Ovary (tissue), 9 donors: ENCODE results near the gene SCARB2. TPM values are rescaled to one million over a fixed set of nuclear protein-coding genes. Genes with fewer than 3 reads are reported as not detected.

Source experiments
- DNase-seq, 5 donors: peaks; one replicate each; pipeline ENCODE4 v3.0.0-alpha.2; 2019 to 2020
- H3K27ac ChIP-seq, 2 donors: fragments of 200-600 bp; one replicate each; pipeline versions ENCODE4 v1.5.1 to v1.8.0; 2019 to 2022
- H3K27me3 ChIP-seq: fragments of 200-600 bp; one replicate; pipeline ENCODE4 v1.8.0; 2022
- H3K36me3 ChIP-seq: fragments of 200-600 bp; sonication (generic); one replicate; pipeline ENCODE4 v1.5.1; 2019
- H3K4me1 ChIP-seq: one replicate; pipeline ENCODE4 v1.8.1; 2013; ENCODE audit warnings: mild to moderate bottlenecking, moderate library complexity; ENCODE audit not compliant: insufficient read depth
- H3K4me3 ChIP-seq: fragments of 200-600 bp; sonication (generic); one replicate; pipeline ENCODE4 v1.5.1; 2017
- H3K9me3 ChIP-seq, 2 donors: fragments of 200-600 bp in 1 of 2; sonication (generic) in 1 of 2; one replicate each; pipeline versions ENCODE4 v1.5.1 to v1.8.1; 2013 to 2019; ENCODE audit warnings: mild to moderate bottlenecking in 1 of 2, moderate library complexity in 1 of 2
- EP300 ChIP-seq: sonication (generic); formaldehyde crosslinking; IDR thresholded peaks from one replicate; pipeline ENCODE4 v1.6.1; 2017; ENCODE audit warnings: antibody characterized with exemption
- POLR2A ChIP-seq: fragments of 450-650 bp; IDR thresholded peaks from one replicate; pipeline ENCODE4 v1.6.1; 2017; ENCODE audit warnings: antibody characterized with exemption, mild to moderate bottlenecking, moderate library complexity
- WGBS, 3 donors: extraction: QIAGEN DNeasy Blood & Tissue Kit in 1 of 3; methylation state at CpG; one replicate each; pipeline versions ENCODE4 v1.1.5 to v1.1.7; 2013 to 2017; 5-methylcytosine and 5-hydroxymethylcytosine counted together
- intact Hi-C, 4 donors: fragments of 100-400 bp; cut with DNase I; formaldehyde crosslinking; loops; one replicate each; pipeline versions ENCODE4 v1.11.0 to v1.15.1; 2022 to 2023
- polyA plus RNA-seq, 2 donors: library from polyadenylated mRNA; stranded (reverse); fragments of 200-250 nt in 1 of 2; fragments of 350-450 nt in 1 of 2; fragmentation: Illumina TruSeq in 1 of 2; extraction: RNeasy Lipid Tissue Mini Kit (QIAGEN cat#74804) in 1 of 2; gene quantifications; one replicate each; pipeline ENCODE4 v1.2.3, GENCODE V29; 2013 to 2014
- total RNA-seq, 7 donors: library from RNA; depleted of rRNA in 2 of 7; stranded (reverse); fragments of >200 nt in 2 of 7; fragmentation: NEBNext Ultra II Directional in 3 of 7; extraction: Animal tissue kit (Norgen Biotek cat#: 25700) in 3 of 7; gene quantifications; one replicate each; pipeline versions ENCODE4 v1.1.0 to v1.2.4, GENCODE V29; 2016 to 2023
- TF ChIP-seq, protein P1 (sequence below), 3 donors: fragments of 450-650 bp in 2 of 3; fragments of 200-600 bp in 1 of 3; IDR thresholded peaks; one replicate each; pipeline versions ENCODE4 v1.5.1 to v1.8.0; 2016 to 2022; ENCODE audit warnings: antibody characterized with exemption in 3 of 3, mild to moderate bottlenecking in 1 of 3
- donor health status: DM: no; HTN: no; CAD: no; lungs with moderate emphysema.
- donor health status: DM: no; HTN: no; CAD: no.
- donor health status: Bipolar disorder and iron deficiency.
- donor health status: DM: yes; HTN: yes; CAD: no.
- donor health status: DM: no; HTN: no; CAD: no.
- donor health status: DM: yes; HTN: yes; CAD: no.

The SCARB2 gene
- total and polyA plus RNA-seq, 9 donors = 83.1 to 239 (median 132) TPM

DNA sequence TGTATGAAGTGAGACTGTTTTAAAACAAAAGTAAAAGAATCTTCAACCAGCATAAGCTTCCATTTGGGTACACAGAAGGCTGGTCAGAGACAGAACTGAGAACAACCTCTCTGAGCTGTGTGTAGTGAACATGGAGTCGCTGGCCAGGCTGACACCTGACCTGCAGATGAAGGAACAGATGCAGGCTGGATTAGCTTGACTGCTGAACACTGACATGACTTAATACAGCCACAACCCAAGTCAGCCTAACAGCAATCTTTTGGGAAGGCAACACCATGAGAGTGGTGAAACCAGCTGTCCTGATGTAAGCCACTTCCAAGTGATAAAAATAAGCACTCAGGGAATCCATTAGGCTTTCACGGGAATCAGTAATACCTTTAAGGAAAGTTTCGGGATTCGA, 10.1 kb downstream of the SCARB2 start:
- Histone ChIP-seq H3K9me3 (no peaks in the 10 kb centered on the region), H3K4me1 (peaks cover 20% of the 10 kb centered on the region), H3K27me3 (no peaks in the 10 kb centered on the region), H3K27ac (no peak overlapping the region), H3K36me3 (no peaks in the 10 kb centered on the region), H3K4me3 (no peak overlapping the region)
- TF ChIP-seq, protein P1, sequence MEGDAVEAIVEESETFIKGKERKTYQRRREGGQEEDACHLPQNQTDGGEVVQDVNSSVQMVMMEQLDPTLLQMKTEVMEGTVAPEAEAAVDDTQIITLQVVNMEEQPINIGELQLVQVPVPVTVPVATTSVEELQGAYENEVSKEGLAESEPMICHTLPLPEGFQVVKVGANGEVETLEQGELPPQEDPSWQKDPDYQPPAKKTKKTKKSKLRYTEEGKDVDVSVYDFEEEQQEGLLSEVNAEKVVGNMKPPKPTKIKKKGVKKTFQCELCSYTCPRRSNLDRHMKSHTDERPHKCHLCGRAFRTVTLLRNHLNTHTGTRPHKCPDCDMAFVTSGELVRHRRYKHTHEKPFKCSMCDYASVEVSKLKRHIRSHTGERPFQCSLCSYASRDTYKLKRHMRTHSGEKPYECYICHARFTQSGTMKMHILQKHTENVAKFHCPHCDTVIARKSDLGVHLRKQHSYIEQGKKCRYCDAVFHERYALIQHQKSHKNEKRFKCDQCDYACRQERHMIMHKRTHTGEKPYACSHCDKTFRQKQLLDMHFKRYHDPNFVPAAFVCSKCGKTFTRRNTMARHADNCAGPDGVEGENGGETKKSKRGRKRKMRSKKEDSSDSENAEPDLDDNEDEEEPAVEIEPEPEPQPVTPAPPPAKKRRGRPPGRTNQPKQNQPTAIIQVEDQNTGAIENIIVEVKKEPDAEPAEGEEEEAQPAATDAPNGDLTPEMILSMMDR (IDR thresholded peaks at IDR 0.05) = no peak
- TF ChIP-seq EP300 (no peak), POLR2A (no peak)
- intact Hi-C loops = no loop called here
- no peak for DNase-seq
- 80 to 89% (median 86%) methylated on average over 4 of the region's 4 CpGs for WGBS, 3 donors

DNA sequence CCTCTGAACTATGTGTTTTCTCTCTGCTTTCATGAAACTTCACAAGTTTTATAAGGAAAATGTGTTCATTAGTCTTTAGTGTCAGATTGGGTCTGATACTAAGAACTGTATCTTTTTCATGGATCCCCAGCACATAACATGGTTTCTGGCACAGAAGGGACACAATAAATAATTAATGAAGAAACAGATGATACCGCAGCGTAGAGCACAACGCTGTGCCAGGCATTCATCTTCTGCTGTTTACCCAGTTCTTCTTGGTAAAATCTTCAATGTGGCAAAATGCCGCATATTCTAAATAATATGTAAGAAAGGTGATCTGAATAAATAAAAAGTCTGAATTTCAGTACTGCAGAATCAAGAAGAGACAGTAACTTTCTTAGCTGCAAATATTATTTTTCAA, 12.3 kb downstream of the SCARB2 start:
- H3K36me3 ChIP-seq = no peaks in the 10 kb centered on the region
- H3K27me3 ChIP-seq = no peaks in the 10 kb centered on the region
- DNase-seq = no peak
- intact Hi-C loops = no loop called here
- H3K27ac ChIP-seq = no peak overlapping the region
- H3K4me3 ChIP-seq = no peak overlapping the region
- H3K4me1 ChIP-seq = peaks cover 33% of the 10 kb centered on the region
- 88 to 93% (median 91%) methylated on average over 4 of the region's 4 CpGs for WGBS, 3 donors
- no peak for TF ChIP-seq POLR2A
- TF ChIP-seq EP300 = no peak
- TF ChIP-seq, protein P1 (IDR thresholded peaks at IDR 0.05) = no peak
- H3K9me3 ChIP-seq = no peaks in the 10 kb centered on the region

DNA sequence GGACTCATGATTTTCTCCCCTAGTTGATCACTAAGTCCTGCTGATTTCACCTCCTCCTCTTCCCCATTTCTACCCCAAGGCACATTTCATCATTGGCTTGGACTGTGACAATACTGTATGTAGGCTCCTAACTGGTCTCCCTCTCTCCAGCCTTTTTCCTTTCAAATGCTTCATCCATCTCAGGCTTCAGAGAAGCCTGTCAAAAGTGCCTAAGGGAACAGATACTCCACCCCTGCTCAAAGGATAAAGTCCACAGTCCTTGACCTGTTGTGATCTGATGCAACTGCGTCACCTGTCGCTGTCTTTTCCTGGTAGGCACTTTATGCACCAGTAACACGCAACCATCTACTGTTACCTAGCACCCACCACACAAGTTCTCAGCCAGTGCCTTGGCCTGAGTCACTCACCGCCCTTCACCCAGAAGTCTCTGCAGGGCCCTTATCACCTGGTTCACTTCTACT, 12.8 kb downstream of the SCARB2 start:
- Histone ChIP-seq H3K4me1 (peaks cover 34% of the 10 kb centered on the region), H3K9me3 (no peaks in the 10 kb centered on the region)
- DNase-seq = no peak

DNA sequence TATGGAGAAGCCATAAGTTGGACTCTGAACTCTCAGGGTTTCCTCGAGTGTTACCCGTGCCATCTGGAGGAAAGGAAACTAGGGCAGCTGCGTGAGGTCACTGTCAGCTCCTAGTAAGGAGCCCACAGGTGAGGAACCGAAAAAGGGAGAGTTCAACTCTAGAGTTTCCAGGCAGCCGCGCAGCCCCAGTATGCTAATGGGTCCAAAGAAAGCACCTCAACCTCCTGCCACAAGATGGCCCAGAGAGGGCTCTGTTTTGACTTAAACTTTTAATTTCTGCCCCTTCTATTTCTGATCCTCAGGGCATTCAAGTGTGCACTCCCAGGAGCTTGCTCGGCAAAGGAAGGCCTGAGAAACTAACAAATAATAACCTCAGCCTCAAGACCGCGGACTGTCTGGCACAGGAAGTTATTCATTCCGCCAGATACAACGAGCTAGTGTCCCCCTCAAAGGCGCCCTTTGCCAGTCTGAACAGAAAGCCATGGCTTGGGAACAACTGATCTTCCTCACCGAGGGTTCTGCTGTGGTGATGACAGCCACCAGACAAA, 13.9 kb downstream of the SCARB2 start:
- Histone ChIP-seq H3K27ac (peak overlapping the region in 1 of 2 donors; percentile 65), H3K36me3 (no peaks in the 10 kb centered on the region), H3K4me1 (peaks cover 30% of the 10 kb centered on the region), H3K4me3 (no peak overlapping the region), H3K27me3 (no peaks in the 10 kb centered on the region), H3K9me3 (no peaks in the 10 kb centered on the region)
- intact Hi-C loops = loop anchor here in 1 of 4 donors (10.0 kb wide), 1 partner anchor 105 kb away; the partner anchor contains the start of gene STBD1
- TF ChIP-seq POLR2A (no peak), EP300 (no peak)
- TF ChIP-seq, protein P1 (IDR thresholded peaks at IDR 0.05) = no peak
- no peak for DNase-seq
- 63 to 69% (median 67%) methylated on average over 13 of the region's 13 CpGs for WGBS, 3 donors

More for the DNA sequence above, 12.8 kb downstream of the SCARB2 start:
- TF ChIP-seq EP300 (no peak), POLR2A (no peak)
- TF ChIP-seq, protein P1 (IDR thresholded peaks at IDR 0.05) = no peak
- H3K36me3 ChIP-seq = no peaks in the 10 kb centered on the region
- H3K4me3 ChIP-seq = no peak overlapping the region
- no peak overlapping the region for H3K27ac ChIP-seq
- 94 to 96% (median 96%) methylated on average over 4 of the region's 4 CpGs for WGBS, 3 donors
- no peaks in the 10 kb centered on the region for H3K27me3 ChIP-seq
- intact Hi-C loops = no loop called here
